CD4-positive, alpha-beta T cell treated with Interleukin-10 for 1 hour (primary cell): ENCODE results near the gene PSMB5.

Experiments used
- DNase-seq: peaks from one replicate; pipeline ENCODE4 v3.0.0-alpha.2; 2020

PSMB5 gene

GRCh38 chr14:23034498-23035302, at the start of gene PSMB5:
PSMB5 (minus strand) TSS chr14:23034900; CDS start chr14:23034881, 19 bp downstream.
- peak; percentile 94 for DNase-seq

DNA sequence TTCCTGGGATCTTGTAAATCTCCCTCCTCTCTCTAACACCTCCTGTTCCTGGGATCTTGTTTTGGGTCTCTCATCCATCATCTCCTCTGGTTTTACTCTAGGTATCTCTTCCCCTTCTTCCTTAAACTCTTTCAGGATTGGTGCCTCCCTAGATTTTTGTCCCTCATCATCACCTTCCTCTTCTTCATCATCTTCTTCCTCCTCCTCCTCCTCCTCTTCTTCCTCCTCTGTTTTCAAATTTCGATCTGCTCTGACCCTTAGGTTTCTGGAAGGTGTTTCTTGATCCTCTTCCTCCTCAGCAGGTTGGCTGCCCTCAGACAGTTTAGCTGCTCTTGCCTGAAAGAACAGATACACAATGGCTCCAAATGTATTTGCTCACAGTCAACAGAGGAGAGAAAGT, 45.8 kb upstream of the PSMB5 start:
- DNase-seq: no peak

DNA sequence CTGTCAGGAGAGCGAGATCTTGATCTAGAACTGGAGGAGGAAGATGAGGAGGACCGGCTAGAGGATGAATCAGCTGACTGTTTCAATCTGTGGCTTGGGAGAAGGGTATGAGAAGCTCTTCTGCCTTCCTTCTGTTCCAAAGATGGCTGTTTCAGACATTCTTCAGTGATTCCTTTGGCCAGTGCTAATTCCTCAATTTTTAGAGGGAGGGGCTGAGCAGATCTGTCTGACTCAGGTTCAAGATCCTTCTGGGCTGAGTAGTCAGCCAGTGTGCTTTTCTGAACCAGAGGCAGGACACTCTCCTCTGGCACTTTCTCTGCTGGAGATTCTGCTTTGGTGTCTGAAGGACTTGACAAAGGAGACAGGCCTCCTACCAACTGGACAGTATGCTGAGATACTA, 45.0 kb upstream of the PSMB5 start:
- no peak for DNase-seq

DNA sequence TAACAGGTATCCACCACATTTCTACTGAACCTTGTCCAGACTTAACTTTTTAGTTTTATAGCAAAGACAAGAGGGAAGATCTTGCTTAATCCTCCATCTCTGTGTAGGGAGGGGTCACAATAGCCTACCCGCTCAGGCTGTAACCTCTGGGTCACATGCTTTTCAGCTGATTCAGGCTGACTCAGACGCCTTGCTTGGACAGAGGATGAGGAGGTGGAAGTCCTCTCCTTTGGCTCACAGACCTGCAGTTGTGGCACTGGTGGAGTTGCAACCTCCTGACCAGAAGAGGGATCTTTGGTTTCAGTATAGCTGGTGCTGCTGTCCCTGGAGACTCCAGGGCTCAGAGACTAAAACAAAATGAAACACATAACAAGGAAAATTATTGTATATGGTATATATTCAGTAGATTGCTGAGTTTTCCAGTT, 44.0 kb upstream of the PSMB5 start:
- DNase-seq: no peak

DNA sequence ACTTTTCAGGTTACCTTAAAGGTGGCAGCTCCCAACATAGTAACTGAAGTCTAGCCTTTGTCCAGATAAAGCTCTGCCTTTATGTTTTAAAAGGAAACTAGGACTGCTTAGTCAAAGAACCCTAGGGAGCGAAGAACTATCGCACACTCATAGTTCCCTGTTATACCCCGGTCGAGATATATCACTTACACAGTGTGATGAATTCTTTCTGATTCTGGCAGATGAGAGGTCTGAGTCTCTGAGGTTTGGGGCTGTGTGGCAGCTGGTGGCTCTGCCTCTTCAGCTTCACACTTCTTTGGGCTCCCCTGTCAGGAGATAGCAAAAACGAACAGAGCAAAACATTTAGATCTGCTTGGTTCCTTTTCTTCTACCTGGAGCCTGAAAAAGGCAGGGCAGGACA, 43.3 kb upstream of the PSMB5 start:
- no peak for DNase-seq

- peak; percentile 61 for DNase-seq
Measured at GRCh38 chr14:23076785-23077408, 42.2 kb upstream of the PSMB5 start.

- no peak for DNase-seq
Measured at GRCh38 chr14:23074906-23075305, 40.2 kb upstream of the PSMB5 start.

DNA sequence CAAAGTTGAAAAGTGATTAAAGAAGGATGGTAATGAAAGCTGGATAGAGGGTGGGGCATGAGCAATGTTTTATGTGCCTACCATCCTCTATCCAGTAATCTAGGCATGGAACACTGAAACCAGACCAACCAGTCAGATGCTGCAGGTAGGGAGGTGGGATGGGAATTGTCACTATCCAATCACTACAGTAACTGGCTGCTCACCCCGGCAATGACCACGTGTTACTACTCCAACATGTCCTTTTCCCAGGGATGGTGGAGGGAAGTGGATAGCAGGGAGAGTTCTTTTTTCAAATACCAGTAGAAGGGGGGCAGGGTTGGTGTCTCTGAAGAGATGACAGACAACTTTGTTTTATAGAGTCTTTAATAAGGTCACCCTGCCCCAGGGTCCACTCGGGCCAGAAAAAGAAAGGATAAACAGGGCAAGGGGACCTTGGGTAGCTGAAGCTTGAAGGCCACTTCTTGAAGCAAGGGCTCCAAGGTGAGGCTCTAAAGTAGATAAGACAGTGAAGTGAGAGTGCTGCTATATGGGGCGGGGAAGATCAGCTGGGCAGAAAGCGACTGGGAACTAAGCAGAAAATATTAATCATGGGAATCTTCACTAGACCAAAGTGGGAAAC, 37.3 kb upstream of the PSMB5 start:
- DNase-seq: no peak

DNA sequence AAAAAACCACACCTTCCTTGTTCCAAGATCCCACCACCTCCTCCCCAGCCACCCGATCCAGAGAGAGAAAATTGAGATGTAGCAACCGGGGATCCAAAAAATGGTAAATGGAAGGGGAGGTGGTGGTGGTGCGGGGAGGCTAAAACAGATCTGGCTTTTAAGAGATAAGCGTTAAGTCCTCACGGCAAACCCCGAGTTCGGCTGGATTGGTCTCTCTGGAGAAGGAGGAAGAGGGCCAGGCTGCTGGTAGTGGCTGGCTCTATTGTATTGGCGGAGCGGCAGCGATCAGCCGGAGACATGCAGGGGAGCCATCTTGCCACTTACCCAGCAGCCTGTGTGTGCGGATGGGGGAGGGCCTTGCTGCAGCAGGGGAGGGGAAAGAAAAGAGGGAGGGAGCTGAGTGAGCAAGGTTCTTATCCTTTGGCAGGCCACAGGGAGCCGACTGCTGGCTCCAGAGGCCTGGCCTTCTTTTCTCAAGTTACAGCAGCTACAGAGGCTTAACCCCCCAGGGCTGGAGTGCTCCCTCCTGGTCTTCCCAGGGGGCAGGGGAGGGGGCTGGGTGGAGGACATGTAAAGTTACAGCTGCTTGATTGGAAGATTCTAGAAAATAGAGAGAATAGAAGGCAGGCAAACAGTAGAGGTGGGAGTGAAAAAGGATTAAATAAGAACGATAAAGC, 36.7 kb upstream of the PSMB5 start:
- DNase-seq: peak; percentile 82

DNA sequence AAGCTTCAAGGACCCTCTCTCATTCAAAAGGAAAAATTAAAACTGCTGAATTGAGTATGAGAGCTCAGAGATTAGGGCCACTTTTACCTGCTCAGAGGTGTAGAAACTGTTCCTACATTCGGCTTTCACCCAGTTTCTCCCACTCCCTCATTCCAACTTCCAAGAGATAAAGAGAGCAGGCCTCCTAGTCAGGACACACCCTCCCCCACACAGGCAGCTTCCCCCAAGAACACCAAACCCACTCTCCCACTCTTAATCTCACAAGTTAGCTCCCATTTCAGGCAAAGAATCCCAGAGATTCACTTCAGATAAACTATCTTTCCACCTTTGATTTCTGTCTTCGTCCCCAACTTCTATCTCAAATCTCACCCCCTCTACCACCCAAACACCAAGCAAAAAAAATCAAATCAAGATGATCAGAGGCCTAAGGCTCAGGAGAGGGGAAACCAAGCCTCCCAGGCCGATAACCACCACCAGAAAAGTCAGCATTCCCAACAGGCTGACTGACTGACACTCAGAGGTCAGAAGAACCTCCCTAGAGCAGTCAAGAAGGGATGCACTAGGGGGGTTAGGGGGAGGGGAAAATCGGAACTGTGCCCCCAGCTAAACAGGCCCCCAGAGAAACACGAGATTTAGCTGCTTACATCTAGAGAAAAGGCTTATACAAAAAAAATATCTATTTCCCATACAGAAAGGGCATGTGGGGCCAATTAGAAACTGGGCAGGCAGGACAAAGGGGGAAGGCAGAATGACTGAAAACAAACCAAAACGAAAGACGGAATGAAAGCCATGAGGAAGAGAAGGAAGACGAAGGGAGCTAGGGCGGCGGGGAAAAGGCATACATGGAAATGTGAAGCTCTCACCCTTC, 35.8 kb upstream of the PSMB5 start:
- DNase-seq: no peak

DNA sequence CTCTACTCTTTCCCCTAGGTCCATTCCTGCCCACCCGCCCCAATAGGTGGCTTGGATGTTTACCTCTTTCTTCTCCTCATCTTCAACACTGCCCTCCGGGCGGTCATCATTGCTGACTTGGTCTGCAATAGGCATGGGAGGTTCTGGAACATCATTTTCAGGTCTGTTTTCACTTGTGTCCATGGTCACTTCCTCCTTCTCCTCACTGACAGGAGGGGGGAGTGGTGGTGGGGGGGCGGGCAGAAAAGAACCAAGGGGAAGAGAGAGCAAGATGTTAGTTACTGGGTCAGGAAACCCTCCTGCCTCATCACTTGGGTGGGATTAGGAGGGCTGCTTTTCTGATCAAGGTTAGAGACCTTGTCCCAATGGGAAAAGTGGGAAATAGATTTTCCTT, 34.7 kb upstream of the PSMB5 start:
- DNase-seq: no peak

- peak; percentile 86 for DNase-seq
Measured at GRCh38 chr14:23068789-23069412, 34.2 kb upstream of the PSMB5 start.

GRCh38 chr14:23067847-23068788, 33.4 kb upstream of the PSMB5 start:
- DNase-seq: no peak

DNA sequence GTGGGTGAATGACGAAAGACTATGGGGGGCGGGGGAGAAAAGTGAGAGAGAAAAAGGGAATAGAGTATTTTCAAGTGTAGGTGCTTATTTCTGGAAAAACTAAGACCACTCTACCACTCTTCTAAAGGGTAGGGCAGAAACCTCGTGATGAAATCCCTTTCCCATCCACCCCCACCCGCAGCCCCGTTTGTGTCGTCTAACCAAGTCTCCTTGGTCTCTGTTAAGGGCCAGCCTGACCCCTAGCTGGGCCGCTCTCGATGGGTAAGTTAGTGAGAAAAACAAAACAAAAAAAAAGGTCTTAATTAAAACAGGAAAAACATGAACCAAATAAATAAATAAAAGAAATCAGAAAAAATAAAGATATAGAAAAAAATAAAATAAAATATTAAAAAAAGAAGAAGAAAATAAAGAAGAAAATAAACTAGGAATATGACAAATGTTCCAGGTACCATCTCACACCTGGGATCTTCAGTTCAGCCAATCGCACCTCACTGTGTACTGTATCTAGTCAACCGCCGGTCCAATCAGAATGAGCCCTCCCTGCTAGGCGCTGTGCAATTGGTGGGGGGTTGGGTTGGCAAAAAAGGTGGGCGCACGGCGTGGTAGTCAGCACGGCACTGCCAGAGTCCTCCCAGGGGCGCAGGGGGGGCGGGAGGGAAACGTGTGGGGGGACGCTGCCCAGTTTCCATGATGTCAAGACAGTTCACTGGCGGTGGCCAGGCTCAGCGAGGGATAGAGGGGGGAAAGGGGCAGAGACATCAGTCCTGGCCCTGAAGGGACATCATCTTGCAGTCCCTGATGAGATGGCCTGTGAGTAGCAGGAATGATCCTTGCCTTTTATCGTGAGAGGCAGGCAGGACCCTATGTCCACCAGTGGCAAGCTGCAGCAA, 32.4 kb upstream of the PSMB5 start:
- DNase-seq: no peak

GRCh38 chr14:23066368-23066767, 31.7 kb upstream of the PSMB5 start:
- no peak for DNase-seq

DNA sequence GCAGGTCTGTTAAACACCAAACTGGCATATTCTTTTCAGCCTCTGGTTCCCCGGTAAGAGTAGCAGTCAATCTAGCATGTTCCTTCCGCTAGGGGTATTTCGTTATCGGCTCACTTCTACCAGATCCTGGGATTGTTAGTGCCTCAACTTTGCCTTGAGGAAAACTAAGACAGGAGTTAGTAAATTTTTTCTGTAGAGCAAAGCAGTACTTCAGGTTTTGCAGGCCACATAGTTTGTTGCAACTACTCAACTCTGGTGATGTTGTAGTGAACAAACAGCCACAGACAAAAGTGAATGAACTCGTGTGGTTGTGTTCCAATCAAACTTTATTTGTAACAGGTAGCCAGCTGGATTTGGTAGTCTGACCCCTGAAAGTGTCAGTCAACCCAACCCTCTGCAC, 28.9 kb upstream of the PSMB5 start:
- DNase-seq: no peak

GRCh38 chr14:23062002-23062401, 27.3 kb upstream of the PSMB5 start:
- DNase-seq: no peak

DNA sequence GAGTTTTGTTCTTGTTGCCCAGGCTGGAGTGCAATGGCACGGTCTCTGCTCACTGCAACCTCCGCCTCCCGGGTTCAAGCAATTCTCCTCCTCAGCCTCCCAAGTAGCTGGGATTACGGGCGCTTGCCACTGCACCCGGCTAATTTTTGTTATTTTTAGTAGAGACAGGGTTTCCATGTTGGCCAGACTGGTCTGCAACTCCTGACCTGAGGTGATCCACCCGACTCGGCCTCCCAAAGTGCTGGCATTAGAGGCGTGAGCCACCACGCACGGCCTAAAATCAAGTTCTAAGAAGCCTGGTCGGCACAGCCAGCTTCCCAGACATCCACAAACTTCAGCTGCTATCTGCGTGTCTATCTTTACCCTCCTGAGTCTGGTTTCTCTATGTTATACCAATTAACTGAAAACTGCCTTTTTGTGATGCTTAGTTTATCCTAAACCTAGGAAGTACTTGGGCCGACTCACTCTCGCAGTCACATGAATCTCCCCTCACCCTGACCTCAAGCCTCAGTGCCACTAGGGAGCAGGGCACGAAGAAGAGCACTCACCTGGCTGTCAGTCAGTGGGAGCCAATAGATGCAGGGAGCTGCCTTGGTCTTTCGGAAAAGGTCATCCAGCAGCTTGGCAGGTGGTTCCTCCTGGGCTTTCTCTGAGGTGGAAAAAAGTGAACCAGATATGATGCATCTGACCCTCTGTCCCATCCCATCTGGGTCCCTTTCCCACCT, 26.0 kb upstream of the PSMB5 start:
- no peak for DNase-seq
